NCI-H748 (cell line): ENCODE results near the gene APBB3.

Experiments used
- DNase-seq: peaks from one replicate; lab custom pipeline; 2025; ENCODE audit not compliant: unreplicated experiment; lab: John Stamatoyannopoulos, UW

APBB3 gene

GRCh38 chr5:140576776-140577201 lies 12.4 kb upstream of the APBB3 start:
- DNase-seq = no peak

GRCh38 chr5:140575309-140575708 lies 10.9 kb upstream of the APBB3 start:
- DNase-seq = peak; percentile 7

GRCh38 chr5:140574165-140574564 lies 9.8 kb upstream of the APBB3 start:
- no peak for DNase-seq

- no peak for DNase-seq
Observed at GRCh38 chr5:140573683-140574082, 9.3 kb upstream of the APBB3 start.

GRCh38 chr5:140571105-140571504 lies 6.7 kb upstream of the APBB3 start:
- no peak for DNase-seq

GRCh38 chr5:140570488-140570887 lies 6.1 kb upstream of the APBB3 start:
- no peak for DNase-seq

- no peak for DNase-seq
Observed at GRCh38 chr5:140570058-140570457, 5.7 kb upstream of the APBB3 start.

GRCh38 chr5:140569197-140569596 lies 4.8 kb upstream of the APBB3 start:
- no peak for DNase-seq

- DNase-seq = no peak
Observed at GRCh38 chr5:140568443-140569063, 4.2 kb upstream of the APBB3 start.

GRCh38 chr5:140567871-140568270 lies 3.5 kb upstream of the APBB3 start:
- DNase-seq = no peak

- no peak for DNase-seq
Observed at GRCh38 chr5:140567136-140567818, 2.9 kb upstream of the APBB3 start.

GRCh38 chr5:140566665-140567064 lies 2.3 kb upstream of the APBB3 start:
- DNase-seq = no peak

GRCh38 chr5:140565780-140566095 lies 1.3 kb upstream of the APBB3 start:
- no peak for DNase-seq

GRCh38 chr5:140565024-140565779 lies 804 bp upstream of the APBB3 start:
- DNase-seq = no peak

- DNase-seq = no peak
Observed at GRCh38 chr5:140563596-140563995, 802 bp downstream of the APBB3 start.

- DNase-seq = no peak
Observed at GRCh38 chr5:140561753-140562523, 2.5 kb downstream of the APBB3 start.

- no peak for DNase-seq
Observed at GRCh38 chr5:140560227-140560626, 4.2 kb downstream of the APBB3 start.

- DNase-seq = no peak
Observed at GRCh38 chr5:140558542-140558941, 5.9 kb downstream of the APBB3 start.

- no peak for DNase-seq
Observed at GRCh38 chr5:140557965-140558364, 6.4 kb downstream of the APBB3 start.

GRCh38 chr5:140557136-140557805 lies 7.1 kb downstream of the APBB3 start, which contains the start of gene SRA1:
Gene SRA1 (minus strand): TSS chr5:140557473. CDS start chr5:140557452, 21 bp downstream.
- DNase-seq = peak; percentile 96

GRCh38 chr5:140556438-140556837 lies 8.0 kb downstream of the APBB3 start:
- DNase-seq = no peak
